HG02981 (cell line): ENCODE measurements around the gene NCOA7.
"Not testable (repeated sequence)": the region's sequence is repeated elsewhere in the genome, so short reads cannot be mapped to it uniquely, and the experiment has no call there.

Experiments
- ATAC-seq: cut with Tn5 transposase; IDR thresholded peaks from one replicate; pipeline ENCODE4 v1.9.1; 2021; ENCODE audit warnings: mild to moderate bottlenecking, moderate library complexity; ENCODE audit not compliant: unreplicated experiment

NCOA7 gene

DNA sequence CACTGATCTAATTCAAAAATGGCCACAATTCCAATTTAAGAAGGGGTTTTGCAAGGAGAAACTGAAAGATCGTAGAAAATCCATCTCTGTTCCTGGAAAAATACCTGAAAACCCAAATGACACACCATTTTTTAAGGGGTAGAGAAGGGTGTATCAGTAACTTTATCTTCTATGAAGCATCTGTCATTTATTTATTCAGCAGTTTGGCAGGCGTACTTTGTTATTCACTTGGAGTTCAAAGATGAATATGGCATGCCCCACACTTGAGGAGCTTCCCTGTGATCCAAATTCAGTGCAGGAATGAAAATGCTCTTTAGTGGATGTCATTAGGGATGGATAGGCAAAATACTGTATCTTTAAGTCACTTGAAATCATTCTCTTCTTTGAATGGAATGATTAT, 173.1 kb downstream of the NCOA7 start:
- ATAC-seq, result no peak

DNA sequence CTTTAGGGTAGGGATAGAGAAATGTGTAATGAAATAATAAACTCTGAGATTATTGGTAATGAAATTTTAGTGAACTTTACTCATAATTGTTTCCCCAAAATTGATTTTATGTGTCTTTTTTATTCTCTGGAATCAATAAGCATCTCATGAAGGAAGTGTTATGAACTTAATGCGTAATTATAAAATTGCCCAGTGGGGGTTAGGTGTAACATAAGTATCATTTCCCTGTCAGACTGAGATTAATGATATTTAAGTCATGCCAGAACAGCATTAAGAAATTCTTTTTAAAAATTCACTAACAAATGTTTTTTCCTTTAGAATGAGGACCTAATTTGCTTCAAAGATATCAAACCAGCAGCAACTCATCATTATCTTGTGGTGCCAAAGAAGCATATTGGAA, 175.8 kb downstream of the NCOA7 start:
- ATAC-seq, result no peak

DNA sequence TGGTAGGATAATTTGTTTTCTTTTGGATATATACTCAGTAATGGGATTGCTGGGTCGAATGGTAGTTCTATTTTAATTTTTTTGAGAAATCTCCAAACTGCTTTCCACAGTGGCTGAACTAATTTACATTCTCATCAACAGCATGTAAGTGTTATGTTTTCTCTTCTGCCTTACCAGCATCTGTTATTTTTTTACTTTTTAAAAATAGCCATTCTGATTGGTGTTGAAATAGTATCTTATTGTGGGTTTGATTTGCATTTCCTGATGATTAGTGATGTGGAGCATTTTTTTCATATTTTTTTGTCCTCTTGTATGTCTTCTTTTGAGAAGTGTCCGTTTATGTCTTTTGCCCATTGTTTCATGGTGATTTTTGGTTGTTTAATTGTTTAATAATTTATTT, 177.7 kb downstream of the NCOA7 start:
- no peak for ATAC-seq

GRCh38 chr6:125970760-125971159, 180.0 kb downstream of the NCOA7 start:
- no peak for ATAC-seq

DNA sequence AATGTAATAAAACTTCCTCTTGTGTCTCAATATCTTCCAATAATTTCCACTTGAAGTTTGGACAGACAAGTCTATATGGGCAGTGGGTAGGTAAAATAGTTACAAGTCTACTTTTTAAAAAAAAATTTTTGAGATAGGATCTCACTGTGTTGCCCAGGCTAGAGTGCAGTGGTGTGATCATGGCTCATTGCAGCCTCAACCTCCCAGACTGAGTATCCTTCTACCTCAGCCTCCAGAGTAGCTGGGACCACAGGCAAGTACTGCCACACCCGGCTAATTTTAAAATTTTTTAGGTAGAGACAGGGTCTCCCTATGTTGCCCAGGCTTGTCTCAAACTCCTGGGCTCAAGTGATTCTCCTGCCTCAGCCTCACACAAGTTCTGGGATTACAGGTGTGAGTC, 181.7 kb downstream of the NCOA7 start:
- ATAC-seq, result not testable (repeated sequence)

- ATAC-seq, result no peak
Observed at GRCh38 chr6:125974214-125974866, 183.6 kb downstream of the NCOA7 start.

- ATAC-seq, result no peak
Observed at GRCh38 chr6:125979101-125979500, 188.3 kb downstream of the NCOA7 start.
